Activated B cell treated with CpG ODN at 0.5 μM for 24 hours (primary cell): ENCODE data around the gene SOD1. TPM values are rescaled to one million over a fixed set of nuclear protein-coding genes. Genes with fewer than 3 reads are reported as not detected.

Source experiments
- ATAC-seq: fragments of 200-7000 bp; cut with Tn5 transposase; one replicate; pipeline ENCODE4 v1.10.0; 2021; ENCODE audit warnings: low read depth, mild to moderate bottlenecking, moderate library complexity
- CTCF ChIA-PET: fragments of 350-600 bp; sonication (Branson Sonifier 250); formaldehyde crosslinking; loops from one replicate; lab custom pipeline; 2021; ENCODE audit warnings: antibody characterized with exemption; lab: Charles Lee
- POLR2A ChIA-PET: fragments of 350-600 bp; sonication (Branson Sonifier 250); formaldehyde crosslinking; loops from one replicate; lab custom pipeline; 2021; ENCODE audit warnings: antibody characterized with exemption; lab: Charles Lee
- DNase-seq: peaks from one replicate; pipeline ENCODE4 v3.0.0; 2022
- H3K27ac Mint-ChIP-seq: one replicate; pipeline ENCODE4 v1.8.0; 2020; ENCODE audit warnings: mixed read lengths
- H3K27me3 Mint-ChIP-seq: one replicate; pipeline ENCODE4 v1.8.0; 2021; ENCODE audit warnings: mixed read lengths
- H3K36me3 Mint-ChIP-seq: one replicate; pipeline ENCODE4 v1.8.0; 2021; ENCODE audit warnings: low read depth, mixed read lengths
- H3K4me1 Mint-ChIP-seq: one replicate; pipeline ENCODE4 v1.8.0; 2021; ENCODE audit warnings: mixed read lengths
- H3K4me3 Mint-ChIP-seq: one replicate; pipeline ENCODE4 v1.8.0; 2020; ENCODE audit warnings: mild to moderate bottlenecking, mixed read lengths
- H3K9me3 Mint-ChIP-seq: one replicate; pipeline ENCODE4 v1.8.0; 2020; ENCODE audit warnings: mixed read lengths
- intact Hi-C: fragments of 100-400 bp; cut with micrococcal nuclease; formaldehyde crosslinking; loops from one replicate; pipeline ENCODE4 v1.15.1; 2024
- total RNA-seq: library from RNA; stranded (reverse); gene quantifications from 2 replicates; pipeline ENCODE4 v1.2.3, GENCODE V29; 2022
- TF ChIP-seq, protein P1 (sequence below): fragments of 200-600 bp; IDR thresholded peaks from one replicate; pipeline ENCODE4 v1.8.0; 2022; ENCODE audit warnings: antibody characterized with exemption, mild to moderate bottlenecking

Gene SOD1
- total RNA-seq, 1 donor from 2014 or later: 107 TPM

DNA sequence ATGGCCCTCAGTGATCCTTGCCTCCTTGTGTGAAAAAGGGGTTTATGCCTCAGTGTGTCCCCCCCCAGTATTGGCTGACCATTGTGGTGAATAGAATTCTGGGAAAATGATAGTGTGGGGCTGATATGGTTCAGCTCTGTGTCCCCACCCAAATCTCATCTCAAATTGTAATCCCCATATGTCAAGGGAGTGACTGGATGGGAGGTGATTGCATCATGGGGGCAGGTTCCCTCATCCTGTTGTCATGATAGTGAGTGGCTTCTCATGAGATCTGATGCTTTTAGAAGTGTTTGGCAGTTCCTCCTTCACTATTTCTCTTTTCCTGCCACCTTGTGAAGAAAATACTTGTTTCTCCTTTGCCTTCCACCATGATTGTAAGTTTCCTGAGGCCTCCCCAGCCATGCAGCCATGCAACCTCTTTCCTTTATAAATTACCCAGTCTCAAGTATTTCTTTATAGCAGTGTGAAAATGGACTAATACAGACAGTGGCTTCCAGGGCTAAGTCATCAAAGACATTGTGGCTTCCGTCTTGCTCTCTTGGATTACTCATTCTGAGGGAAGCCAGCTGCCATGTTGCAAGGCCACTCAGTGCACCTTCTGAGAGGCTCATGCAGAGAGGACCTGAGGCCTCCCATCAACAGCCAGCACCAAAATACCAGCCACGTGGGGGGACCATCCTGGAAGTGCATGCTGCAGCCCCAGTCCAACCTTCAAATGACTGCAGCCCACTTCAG lies 40.6 kb upstream of the SOD1 start:
- CTCF ChIA-PET: no interaction called here

DNA sequence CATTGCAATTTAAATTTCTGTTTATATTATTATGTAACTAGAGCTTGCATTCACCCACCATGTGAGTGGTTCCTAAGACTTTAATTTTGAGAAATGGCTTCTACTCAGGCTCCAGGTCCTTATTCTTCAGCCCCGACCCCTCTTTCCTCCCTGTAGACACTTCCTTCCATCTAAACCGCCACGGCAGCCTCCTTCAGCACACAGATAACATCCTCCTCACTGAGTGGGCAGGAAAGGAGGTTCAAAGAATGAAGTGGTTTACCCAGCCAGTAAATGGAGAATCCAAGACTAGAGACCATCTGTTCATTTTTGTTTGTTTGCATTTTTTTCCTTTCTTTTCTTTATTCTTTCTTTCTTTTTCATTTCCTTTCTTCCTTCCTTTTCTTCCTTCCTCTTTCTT lies 37.1 kb upstream of the SOD1 start:
- TF ChIP-seq, protein P1, sequence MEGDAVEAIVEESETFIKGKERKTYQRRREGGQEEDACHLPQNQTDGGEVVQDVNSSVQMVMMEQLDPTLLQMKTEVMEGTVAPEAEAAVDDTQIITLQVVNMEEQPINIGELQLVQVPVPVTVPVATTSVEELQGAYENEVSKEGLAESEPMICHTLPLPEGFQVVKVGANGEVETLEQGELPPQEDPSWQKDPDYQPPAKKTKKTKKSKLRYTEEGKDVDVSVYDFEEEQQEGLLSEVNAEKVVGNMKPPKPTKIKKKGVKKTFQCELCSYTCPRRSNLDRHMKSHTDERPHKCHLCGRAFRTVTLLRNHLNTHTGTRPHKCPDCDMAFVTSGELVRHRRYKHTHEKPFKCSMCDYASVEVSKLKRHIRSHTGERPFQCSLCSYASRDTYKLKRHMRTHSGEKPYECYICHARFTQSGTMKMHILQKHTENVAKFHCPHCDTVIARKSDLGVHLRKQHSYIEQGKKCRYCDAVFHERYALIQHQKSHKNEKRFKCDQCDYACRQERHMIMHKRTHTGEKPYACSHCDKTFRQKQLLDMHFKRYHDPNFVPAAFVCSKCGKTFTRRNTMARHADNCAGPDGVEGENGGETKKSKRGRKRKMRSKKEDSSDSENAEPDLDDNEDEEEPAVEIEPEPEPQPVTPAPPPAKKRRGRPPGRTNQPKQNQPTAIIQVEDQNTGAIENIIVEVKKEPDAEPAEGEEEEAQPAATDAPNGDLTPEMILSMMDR: peak; percentile 20
- DNase-seq (no peak), ATAC-seq (no peak)
- Mint-ChIP-seq H3K36me3 (no peaks in the 10 kb centered on the region), H3K4me3 (no peak overlapping the region), H3K27ac (no peak overlapping the region), H3K9me3 (no peaks in the 10 kb centered on the region), H3K27me3 (no peaks in the 10 kb centered on the region), H3K4me1 (peaks cover 5% of the 10 kb centered on the region)
- ChIA-PET POLR2A (no interaction called here), CTCF (no interaction called here)
- intact Hi-C loops: no loop called here

More for the DNA sequence above, 40.6 kb upstream of the SOD1 start:
- H3K4me1 Mint-ChIP-seq: peaks cover 5% of the 10 kb centered on the region
- POLR2A ChIA-PET: no interaction called here
- no peak overlapping the region for H3K4me3 Mint-ChIP-seq
- no peaks in the 10 kb centered on the region for H3K9me3 Mint-ChIP-seq
- H3K27ac Mint-ChIP-seq: no peak overlapping the region
- TF ChIP-seq, protein P1: no peak
- no peaks in the 10 kb centered on the region for H3K36me3 Mint-ChIP-seq
- intact Hi-C loops: no loop called here
- no peak for DNase-seq
- H3K27me3 Mint-ChIP-seq: no peaks in the 10 kb centered on the region
- ATAC-seq: no peak

DNA sequence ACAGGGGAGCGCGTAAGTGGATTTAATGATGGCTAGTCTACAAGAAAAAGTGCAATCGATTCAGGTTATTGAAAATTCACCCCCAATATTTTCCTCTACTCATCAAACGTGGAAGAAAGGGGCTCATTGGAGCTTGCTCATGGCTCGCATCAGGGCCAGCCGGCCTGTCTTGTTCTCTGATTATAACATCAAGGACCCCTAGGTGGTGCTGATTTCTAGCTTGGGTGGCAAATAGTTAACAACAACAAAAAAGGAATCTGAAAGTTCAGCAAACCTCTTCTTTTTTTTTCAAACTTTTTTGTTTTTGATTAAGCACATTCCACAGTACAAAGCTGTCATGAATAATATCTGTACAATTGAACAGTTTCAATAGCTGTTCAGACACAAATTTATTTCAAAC lies 35.8 kb upstream of the SOD1 start:
- Mint-ChIP-seq H3K27me3 (no peaks in the 10 kb centered on the region), H3K4me3 (no peak overlapping the region)

DNA sequence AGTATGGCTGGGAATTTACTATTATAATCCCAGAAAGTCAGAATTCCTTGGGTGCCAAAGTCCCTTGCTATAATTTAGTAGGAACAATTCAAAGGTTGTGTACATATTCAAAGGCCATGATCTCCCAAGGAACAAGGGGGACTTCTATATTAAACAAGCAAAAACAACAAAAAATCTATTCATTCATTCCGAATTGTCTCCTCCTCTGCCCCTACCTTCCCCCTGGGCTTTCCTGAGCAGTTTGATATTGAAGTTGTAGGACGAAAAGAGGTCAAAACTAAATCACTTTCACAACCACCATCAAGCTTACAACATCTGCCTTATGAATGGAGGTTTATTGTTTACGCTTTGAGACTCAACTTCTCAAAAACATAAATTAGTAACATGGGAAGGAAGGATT lies 35.3 kb upstream of the SOD1 start:
- CTCF ChIA-PET: no interaction called here

More for the DNA sequence above, 35.8 kb upstream of the SOD1 start:
- intact Hi-C loops: no loop called here
- no peak for DNase-seq
- TF ChIP-seq, protein P1: no peak
- no peaks in the 10 kb centered on the region for H3K9me3 Mint-ChIP-seq
- ChIA-PET POLR2A (no interaction called here), CTCF (no interaction called here)
- H3K4me1 Mint-ChIP-seq: peaks cover 5% of the 10 kb centered on the region
- no peak overlapping the region for H3K27ac Mint-ChIP-seq
- H3K36me3 Mint-ChIP-seq: no peaks in the 10 kb centered on the region
- ATAC-seq: no peak

DNA sequence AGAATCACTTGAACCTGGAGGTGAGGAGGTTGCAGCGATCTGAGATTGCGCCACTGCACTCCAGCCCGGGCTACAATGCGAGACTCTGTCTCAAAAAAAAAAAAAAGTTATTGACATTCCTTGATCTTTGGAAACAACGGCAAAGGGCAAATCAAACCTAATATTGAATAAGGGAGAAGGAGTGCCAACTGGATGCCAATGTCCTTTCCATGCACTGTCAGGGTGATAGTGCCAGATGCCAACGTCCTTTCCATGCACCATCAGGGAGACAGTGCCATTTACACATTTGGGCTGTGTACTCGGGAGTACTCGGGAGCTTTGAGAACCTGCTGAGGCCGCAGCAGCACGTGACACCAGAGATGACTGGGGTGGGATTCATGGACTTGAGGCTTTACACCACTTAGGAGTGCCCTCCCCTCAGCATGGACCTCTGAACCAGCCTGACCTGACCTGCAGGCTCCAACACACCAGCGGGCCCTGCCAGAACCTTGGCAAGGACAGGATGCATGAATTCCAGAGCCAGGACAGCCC lies 34.5 kb upstream of the SOD1 start:
- intact Hi-C loops: no loop called here
- no peak for ATAC-seq
- H3K9me3 Mint-ChIP-seq: no peaks in the 10 kb centered on the region
- no peak overlapping the region for H3K27ac Mint-ChIP-seq
- POLR2A ChIA-PET: no interaction called here
- DNase-seq: no peak
- no peaks in the 10 kb centered on the region for H3K27me3 Mint-ChIP-seq
- TF ChIP-seq, protein P1: no peak
- H3K36me3 Mint-ChIP-seq: no peaks in the 10 kb centered on the region
- H3K4me3 Mint-ChIP-seq: no peak overlapping the region
- CTCF ChIA-PET: no interaction called here
- H3K4me1 Mint-ChIP-seq: peaks cover 5% of the 10 kb centered on the region

More for the DNA sequence above, 35.3 kb upstream of the SOD1 start:
- TF ChIP-seq, protein P1: no peak
- intact Hi-C loops: no loop called here
- POLR2A ChIA-PET: no interaction called here
- Mint-ChIP-seq H3K36me3 (no peaks in the 10 kb centered on the region), H3K4me1 (peaks cover 5% of the 10 kb centered on the region), H3K4me3 (no peak overlapping the region), H3K27ac (no peak overlapping the region), H3K9me3 (no peaks in the 10 kb centered on the region), H3K27me3 (no peaks in the 10 kb centered on the region)
- ATAC-seq (no peak), DNase-seq (no peak)
